GM18861 (cell line): ENCODE data around the gene SPC24.

Experiments used
- ATAC-seq: cut with Tn5 transposase; IDR thresholded peaks from one replicate; pipeline ENCODE4 v1.9.1; 2021; ENCODE audit not compliant: unreplicated experiment

The SPC24 gene

GRCh38 chr19:11155373-11156120 is at the start of gene SPC24:
SPC24 (minus strand) TSS chr19:11155782; CDS start chr19:11155776, 6 bp downstream.
- peak; percentile 97 for ATAC-seq

GRCh38 chr19:11204943-11205349 is 49.4 kb upstream of the SPC24 start:
- ATAC-seq = no peak

GRCh38 chr19:11204076-11204602 is 48.6 kb upstream of the SPC24 start:
- no peak for ATAC-seq

GRCh38 chr19:11203194-11204075 is 47.9 kb upstream of the SPC24 start:
- ATAC-seq = no peak

GRCh38 chr19:11202488-11203193 is 47.1 kb upstream of the SPC24 start:
- no peak for ATAC-seq

GRCh38 chr19:11201791-11202190 is 46.2 kb upstream of the SPC24 start:
- no peak for ATAC-seq

GRCh38 chr19:11200931-11201330 is 45.3 kb upstream of the SPC24 start:
- ATAC-seq = no peak

- no peak for ATAC-seq
Observed at GRCh38 chr19:11200015-11200574, 44.5 kb upstream of the SPC24 start.

GRCh38 chr19:11199517-11199916 is 43.9 kb upstream of the SPC24 start:
- ATAC-seq = no peak

GRCh38 chr19:11198769-11199424 is 43.3 kb upstream of the SPC24 start:
- ATAC-seq = no peak

GRCh38 chr19:11198175-11198534 is 42.6 kb upstream of the SPC24 start:
- no peak for ATAC-seq

GRCh38 chr19:11197291-11198174 is 42.0 kb upstream of the SPC24 start, which contains the start of gene KANK2:
KANK2 (minus strand) TSS chr19:11197545; CDS start chr19:11194511, 3,034 bp downstream.
- peak; percentile 50 for ATAC-seq

GRCh38 chr19:11196406-11197287 is 41.1 kb upstream of the SPC24 start:
- no peak for ATAC-seq

GRCh38 chr19:11195681-11196080 is 40.1 kb upstream of the SPC24 start:
- ATAC-seq = no peak

- ATAC-seq = no peak
Observed at GRCh38 chr19:11194656-11195558, 39.3 kb upstream of the SPC24 start.

- no peak for ATAC-seq
Observed at GRCh38 chr19:11194173-11194572, 38.6 kb upstream of the SPC24 start.
